K562 (cell line): ENCODE measurements around the gene CPED1. TPM values are rescaled to one million over a fixed set of nuclear protein-coding genes. Genes with fewer than 3 reads are reported as not detected.

ENCODE experiments used
- BACH1 ChIP-seq: fragments of 200-800 bp; sonication (Bioruptor generic); IDR thresholded peaks from 2 replicates; pipeline ENCODE4 v1.6.1; 2016; ENCODE audit warnings: missing genetic modification characterization, missing compliant biosample characterization
- BCOR ChIP-seq: fragments of 450-650 bp; IDR thresholded peaks from 2 replicates; pipeline ENCODE4 v1.6.1; 2016
- CUX1 ChIP-seq: fragments of 200-800 bp; sonication (Bioruptor generic); IDR thresholded peaks from 2 replicates; pipeline ENCODE4 v1.6.1; 2016; ENCODE audit warnings: missing genetic modification characterization, missing compliant biosample characterization
- MBD2 ChIP-seq: sonication (generic); IDR thresholded peaks from 2 replicates; pipeline ENCODE4 v1.6.1; 2016; ENCODE audit warnings: low read depth, borderline replicate concordance
- MIER1 ChIP-seq: fragments of 450-650 bp; IDR thresholded peaks from 2 replicates; pipeline ENCODE4 v1.6.1; 2016; ENCODE audit warnings: antibody characterized with exemption, mild to moderate bottlenecking, low read depth
- RFX1 ChIP-seq: fragments of 450-650 bp; IDR thresholded peaks from 2 replicates; pipeline ENCODE4 v1.6.1; 2016; ENCODE audit warnings: mild to moderate bottlenecking, moderate library complexity
- ZNF318 ChIP-seq, 2 experiments: fragments of 450-650 bp; IDR thresholded peaks; 2 replicates each; pipeline ENCODE4 v1.6.1; 2016; ENCODE audit warnings: mild to moderate bottlenecking in 2 of 2, borderline replicate concordance in 1 of 2, low read depth in 1 of 2, moderate library complexity in 1 of 2
- polyA plus RNA-seq, 8 experiments: library from polyadenylated mRNA; depleted of rRNA in 4 of 8; stranded (reverse) in 5 of 8; unstranded in 3 of 8; fragments of >200 nt; fragmentation: Nextera tagmentation in 2 of 8; fragmentation: Illumina TruSeq in 1 of 8; extraction: Ambion mirVana in 2 of 8; extraction: Trizol in 1 of 8; gene quantifications; 2 replicates each; pipeline versions ENCODE4 v1.2.1 to v1.2.3, GENCODE V29; 2011 to 2014; ENCODE audit warnings: inconsistent platforms in 1 of 8, missing spikeins in 1 of 8
- total RNA-seq, 7 experiments: library from RNA; depleted of rRNA in 6 of 7; stranded (reverse); fragments of >200 nt in 6 of 7; fragmentation: Illumina TruSeq in 2 of 7; extraction: Trizol in 2 of 7; gene quantifications; 2 replicates each; pipeline versions ENCODE4 v1.2.1 to v1.2.3, GENCODE V29; 2011 to 2021; ENCODE audit warnings: low replicate concordance in 1 of 7

Gene CPED1
- total and polyA plus RNA-seq, 9 of the 15 experiments (the other 6 are each of a cell fraction or from before 2014, with no cell fraction given) = 195 to 393 (median 290) TPM

GRCh38 chr7:121077165-121077630, 88.7 kb downstream of the CPED1 start (continued):
- TF ChIP-seq ZNF318 (IDR thresholded peaks at IDR 0.05; ENCODE audit: borderline replicate concordance in 1 of 2, low read depth in 1 of 2) (no peak), MBD2 (no peak), BACH1 (no peak), BCOR (no peak), MIER1 (peak; percentile 56), CUX1 (CRISPR knock-in tag) (no peak), RFX1 (no peak)
